Urothelium cell line (cell line): Measurements from ENCODE around the gene RALGPS1.

Source experiments
- DNase-seq: peaks from one replicate; pipeline ENCODE4 v3.0.0; 2011; ENCODE audit warnings: low spot score, mixed read lengths
- FAIRE-seq: peaks from 2 replicates; lab custom pipeline; 2011; peaks lifted over from hg19 to GRCh38; lab: Jason Lieb, UNC

The RALGPS1 gene

GRCh38 chr9:127075624-127076372 is 161.2 kb downstream of the RALGPS1 start:
- DNase-seq = no peak

GRCh38 chr9:127076860-127077643 is 162.5 kb downstream of the RALGPS1 start:
- FAIRE-seq = no peak
- no peak for DNase-seq

More at GRCh38 chr9:127075624-127076372, 161.2 kb downstream of the RALGPS1 start:
- FAIRE-seq = no peak

GRCh38 chr9:127077644-127077946 is 163.0 kb downstream of the RALGPS1 start:
- no peak for DNase-seq
- no peak for FAIRE-seq

- FAIRE-seq (no peak), DNase-seq (no peak)
Measured at GRCh38 chr9:127078336-127078735, 163.8 kb downstream of the RALGPS1 start.

- FAIRE-seq (no peak), DNase-seq (no peak)
Measured at GRCh38 chr9:127078988-127079387, 164.4 kb downstream of the RALGPS1 start.

GRCh38 chr9:127079446-127080140 is 165.0 kb downstream of the RALGPS1 start:
- no peak for FAIRE-seq
- DNase-seq = no peak

- DNase-seq (no peak), FAIRE-seq (no peak)
Measured at GRCh38 chr9:127081250-127082185, 166.9 kb downstream of the RALGPS1 start.

- DNase-seq (no peak), FAIRE-seq (no peak)
Measured at GRCh38 chr9:127083138-127083980, 168.8 kb downstream of the RALGPS1 start.

- FAIRE-seq (no peak), DNase-seq (no peak)
Measured at GRCh38 chr9:127084076-127085039, 169.8 kb downstream of the RALGPS1 start.

GRCh38 chr9:127085186-127085585 is 170.6 kb downstream of the RALGPS1 start:
- FAIRE-seq = no peak

GRCh38 chr9:127086771-127087170 is 172.2 kb downstream of the RALGPS1 start:
- DNase-seq = no peak
- no peak for FAIRE-seq

More at GRCh38 chr9:127085186-127085585, 170.6 kb downstream of the RALGPS1 start:
- no peak for DNase-seq

GRCh38 chr9:127087411-127087810 is 172.8 kb downstream of the RALGPS1 start:
- FAIRE-seq (no peak), DNase-seq (no peak)

GRCh38 chr9:127087836-127088235 is 173.3 kb downstream of the RALGPS1 start:
- DNase-seq (no peak), FAIRE-seq (no peak)

- DNase-seq (no peak), FAIRE-seq (no peak)
Measured at GRCh38 chr9:127088724-127089615, 174.4 kb downstream of the RALGPS1 start.

- DNase-seq (no peak), FAIRE-seq (no peak)
Measured at GRCh38 chr9:127089631-127090081, 175.1 kb downstream of the RALGPS1 start.

GRCh38 chr9:127090341-127090985 is 175.9 kb downstream of the RALGPS1 start:
- DNase-seq = no peak
- FAIRE-seq = no peak

GRCh38 chr9:127091526-127091925 is 176.9 kb downstream of the RALGPS1 start:
- no peak for FAIRE-seq
- DNase-seq = no peak
